SK-N-SH (cell line): Measurements from ENCODE around the gene APBB2. TPM values are rescaled to one million over a fixed set of nuclear protein-coding genes. Genes with fewer than 3 reads are reported as not detected.

Experiments
- CTCF ChIA-PET: fragments of 300-600, 350-600 bp; formaldehyde crosslinking; extraction: SDS; loops from one replicate; lab custom pipeline; 2021; lab: Yijun Ruan, JAX
- POLR2A ChIA-PET: fragments of 350-600 bp; sonication (Branson Sonifier 250); formaldehyde crosslinking; extraction: SDS; loops from one replicate; lab custom pipeline; 2020; ENCODE audit warnings: antibody characterized with exemption, inconsistent platforms; lab: Yijun Ruan, JAX
- DNase-seq: peaks from one replicate; pipeline ENCODE4 v3.0.0; 2012
- H2AFZ ChIP-seq: fragments of 200-600 bp; sonication (generic); 2 replicates; pipeline ENCODE4 v1.8.1; 2016; ENCODE audit warnings: antibody characterized with exemption, mild to moderate bottlenecking, low read depth
- H3F3A ChIP-seq: fragments of 200-600 bp; sonication (generic); replicated peaks from 2 replicates; pipeline ENCODE3; 2016; ENCODE audit warnings: antibody characterized with exemption, mild to moderate bottlenecking; ENCODE audit not compliant: insufficient read depth
- H3K27ac ChIP-seq, 2 experiments: fragments of 200-500 bp in 1 of 2; fragments of 200-600 bp in 1 of 2; sonication (Bioruptor generic) in 1 of 2; sonication (generic), shearing (Covaris generic) in 1 of 2; 2 replicates each; pipeline versions ENCODE4 v1.5.1 to v1.6.1; 2014 to 2016; ENCODE audit warnings: low read depth in 2 of 2, inconsistent platforms in 1 of 2, low read length in 1 of 2, mild to moderate bottlenecking in 1 of 2, mixed read lengths in 1 of 2
- H3K27me3 ChIP-seq: fragments of 200-600 bp; sonication (generic), shearing (Covaris generic); 2 replicates; pipeline ENCODE4 v1.6.1; 2016; ENCODE audit warnings: mixed run types; ENCODE audit not compliant: insufficient read depth
- H3K36me3 ChIP-seq, 2 experiments: fragments of 200-500 bp in 1 of 2; fragments of 200-600 bp in 1 of 2; sonication (Bioruptor generic) in 1 of 2; sonication (generic) in 1 of 2; replicated peaks in 1 of 2; 2 replicates each; pipeline versions ENCODE3 to v1.5.1; 2014 to 2016; ENCODE audit warnings: low read length in 1 of 2, mild to moderate bottlenecking in 1 of 2; ENCODE audit not compliant: insufficient read depth in 2 of 2, control insufficient read depth in 1 of 2
- H3K4me1 ChIP-seq, 2 experiments: fragments of 200-500 bp in 1 of 2; fragments of 200-600 bp in 1 of 2; sonication (Bioruptor generic) in 1 of 2; sonication (generic), shearing (Covaris generic) in 1 of 2; 2 replicates each; pipeline versions ENCODE4 v1.5.1 to v1.6.1; 2014 to 2016; ENCODE audit warnings: low read depth in 1 of 2, low read length in 1 of 2, mixed run types in 1 of 2; ENCODE audit not compliant: insufficient read depth in 2 of 2, control insufficient read depth in 1 of 2
- H3K4me2 ChIP-seq: fragments of 200-600 bp; sonication (generic), shearing (Covaris generic); 2 replicates; pipeline ENCODE4 v1.6.1; 2017; ENCODE audit warnings: mixed run types
- H3K4me3 ChIP-seq, 2 experiments: fragments of 200-500 bp in 1 of 2; fragments of 200-600 bp in 1 of 2; sonication (Bioruptor generic) in 1 of 2; sonication (generic), shearing (Covaris generic) in 1 of 2; 2 replicates each; pipeline versions ENCODE4 v1.5.1 to v1.8.1; 2014 to 2016; ENCODE audit warnings: low read depth in 2 of 2, inconsistent platforms in 1 of 2, low read length in 1 of 2, mild to moderate bottlenecking in 1 of 2, mixed read lengths in 1 of 2, moderate library complexity in 1 of 2
- H3K79me2 ChIP-seq: fragments of 200-600 bp; sonication (generic); 2 replicates; pipeline ENCODE4 v1.8.1; 2017; ENCODE audit warnings: mild to moderate bottlenecking; ENCODE audit not compliant: insufficient read depth
- H3K9ac ChIP-seq: fragments of 200-600 bp; sonication (generic); 2 replicates; pipeline ENCODE4 v1.6.1; 2017; ENCODE audit warnings: mixed run types
- H3K9me2 ChIP-seq: fragments of 200-600 bp; sonication (generic); 2 replicates; pipeline ENCODE4 v1.6.1; 2017; ENCODE audit warnings: mixed run types
- H3K9me3 ChIP-seq: fragments of 200-600 bp; sonication (generic); 2 replicates; pipeline ENCODE4 v1.6.1; 2017; ENCODE audit warnings: mixed run types, mild to moderate bottlenecking, moderate library complexity
- H4K20me1 ChIP-seq: fragments of 200-600 bp; sonication (generic); 2 replicates; pipeline ENCODE4 v1.6.1; 2017; ENCODE audit warnings: mild to moderate bottlenecking, mixed run types; ENCODE audit not compliant: insufficient read depth
- CTCF ChIP-seq: fragments of 200-600 bp; sonication (generic); IDR thresholded peaks from 2 replicates; pipeline ENCODE4 v1.6.1; 2017; ENCODE audit warnings: antibody characterized with exemption, mild to moderate bottlenecking, moderate library complexity
- NFIC ChIP-seq: IDR thresholded peaks from 2 replicates; pipeline ENCODE4 v1.4.0; 2012; ENCODE audit warnings: borderline replicate concordance
- RAD21 ChIP-seq: IDR thresholded peaks from 2 replicates; pipeline ENCODE4 v1.6.1; 2012; ENCODE audit warnings: mild to moderate bottlenecking, low read length
- SIN3A ChIP-seq: IDR thresholded peaks from 2 replicates; pipeline ENCODE4 v1.6.1; 2012; ENCODE audit warnings: low read depth, mild to moderate bottlenecking, low read length, moderate library complexity, borderline replicate concordance
- SMC3 ChIP-seq: IDR thresholded peaks from 2 replicates; pipeline ENCODE4 v1.6.1; 2012; ENCODE audit warnings: low read depth, low read length, improper control_type of control experiment
- TAF1 ChIP-seq: IDR thresholded peaks from 2 replicates; pipeline ENCODE4 v1.6.1; 2012; ENCODE audit warnings: low read depth, mild to moderate bottlenecking, low read length, moderate library complexity, borderline replicate concordance
- USF2 ChIP-seq: fragments of 150-350 bp; IDR thresholded peaks from 2 replicates; pipeline ENCODE4 v1.6.1; 2017; ENCODE audit warnings: antibody characterized with exemption, low read length, low read depth, borderline replicate concordance
- WGBS: methylation state at CpG from one replicate; pipeline ENCODE4 v1.1.6; 2017; ENCODE audit warnings: low lambda C conversion rate; 5-methylcytosine and 5-hydroxymethylcytosine counted together
- polyA plus RNA-seq, 3 experiments: library from polyadenylated mRNA; depleted of rRNA; stranded (reverse); fragments of >200 nt; gene quantifications; 2 replicates each; pipeline ENCODE4 v1.2.3, GENCODE V29; 2012
- TF ChIP-seq, protein P1 (sequence below): IDR thresholded peaks from 2 replicates; pipeline ENCODE4 v1.6.1; 2012; ENCODE audit warnings: mild to moderate bottlenecking, low read depth, low read length, moderate library complexity
- TF ChIP-seq, protein P2 (sequence below): IDR thresholded peaks from 2 replicates; pipeline ENCODE4 v1.4.0; 2012; ENCODE audit warnings: low read depth

The APBB2 gene
- polyA plus RNA-seq, 1 of the 3 experiments (the other 2 are of a cell fraction): 49.8 TPM

GRCh38 chr4:40909363-40909876, 304.9 kb downstream of the APBB2 start (continued):
- TF ChIP-seq TAF1: no peak
- TF ChIP-seq USF2: no peak
- peak; percentile 84 for TF ChIP-seq NFIC
- TF ChIP-seq, protein P1, sequence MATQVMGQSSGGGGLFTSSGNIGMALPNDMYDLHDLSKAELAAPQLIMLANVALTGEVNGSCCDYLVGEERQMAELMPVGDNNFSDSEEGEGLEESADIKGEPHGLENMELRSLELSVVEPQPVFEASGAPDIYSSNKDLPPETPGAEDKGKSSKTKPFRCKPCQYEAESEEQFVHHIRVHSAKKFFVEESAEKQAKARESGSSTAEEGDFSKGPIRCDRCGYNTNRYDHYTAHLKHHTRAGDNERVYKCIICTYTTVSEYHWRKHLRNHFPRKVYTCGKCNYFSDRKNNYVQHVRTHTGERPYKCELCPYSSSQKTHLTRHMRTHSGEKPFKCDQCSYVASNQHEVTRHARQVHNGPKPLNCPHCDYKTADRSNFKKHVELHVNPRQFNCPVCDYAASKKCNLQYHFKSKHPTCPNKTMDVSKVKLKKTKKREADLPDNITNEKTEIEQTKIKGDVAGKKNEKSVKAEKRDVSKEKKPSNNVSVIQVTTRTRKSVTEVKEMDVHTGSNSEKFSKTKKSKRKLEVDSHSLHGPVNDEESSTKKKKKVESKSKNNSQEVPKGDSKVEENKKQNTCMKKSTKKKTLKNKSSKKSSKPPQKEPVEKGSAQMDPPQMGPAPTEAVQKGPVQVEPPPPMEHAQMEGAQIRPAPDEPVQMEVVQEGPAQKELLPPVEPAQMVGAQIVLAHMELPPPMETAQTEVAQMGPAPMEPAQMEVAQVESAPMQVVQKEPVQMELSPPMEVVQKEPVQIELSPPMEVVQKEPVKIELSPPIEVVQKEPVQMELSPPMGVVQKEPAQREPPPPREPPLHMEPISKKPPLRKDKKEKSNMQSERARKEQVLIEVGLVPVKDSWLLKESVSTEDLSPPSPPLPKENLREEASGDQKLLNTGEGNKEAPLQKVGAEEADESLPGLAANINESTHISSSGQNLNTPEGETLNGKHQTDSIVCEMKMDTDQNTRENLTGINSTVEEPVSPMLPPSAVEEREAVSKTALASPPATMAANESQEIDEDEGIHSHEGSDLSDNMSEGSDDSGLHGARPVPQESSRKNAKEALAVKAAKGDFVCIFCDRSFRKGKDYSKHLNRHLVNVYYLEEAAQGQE: no peak
- TF ChIP-seq SIN3A: peak; percentile 77; the same call in 1 of the 2 replicates

DNA sequence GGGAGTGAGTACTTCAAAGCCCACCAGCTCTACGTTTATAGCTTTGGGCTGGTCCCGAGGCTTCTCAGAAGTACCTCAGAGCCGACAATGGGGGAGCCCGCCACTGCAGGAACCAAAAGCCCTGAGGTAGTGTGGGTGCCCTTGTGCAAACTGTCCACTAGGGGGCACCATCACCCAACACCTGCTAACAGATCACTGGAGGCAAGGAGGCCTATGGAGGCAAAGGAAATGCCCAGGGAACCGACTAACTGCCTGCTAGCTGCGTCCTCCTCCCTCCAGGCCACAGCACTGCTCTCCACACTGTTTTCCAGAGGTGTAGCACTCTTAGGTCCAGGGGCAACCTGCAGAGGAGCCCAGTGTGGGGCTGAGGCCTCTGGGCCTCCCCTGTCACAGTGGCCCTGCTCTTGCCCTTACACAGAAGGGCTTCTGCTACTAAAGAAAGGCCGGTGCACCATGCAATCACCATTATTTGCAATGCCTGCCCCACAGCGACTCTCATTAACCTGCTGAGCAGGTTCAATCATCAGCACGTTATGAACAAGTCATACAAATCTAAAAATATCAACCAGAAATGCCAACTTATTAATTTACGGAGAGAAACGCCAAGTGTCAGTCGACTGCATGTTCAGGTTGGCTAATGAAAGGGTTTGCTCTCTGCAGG, 305.5 kb downstream of the APBB2 start:
- Histone ChIP-seq H3K36me3 (peaks cover 0 to 9% of the 10 kb centered on the region in 2 experiments), H3K4me2 (peak overlapping the region; percentile 67), H3K9me3 (no peaks in the 10 kb centered on the region), H3K9me2 (no peaks in the 10 kb centered on the region)
- POLR2A ChIA-PET: interaction anchor here (0.6 kb wide), 1 partner anchor 562 kb away, joined by 4 read pairs; no protein-coding TSS in a partner anchor
- 15% methylated on average over 12 of the region's 12 CpGs for WGBS
- TF ChIP-seq, protein P2, sequence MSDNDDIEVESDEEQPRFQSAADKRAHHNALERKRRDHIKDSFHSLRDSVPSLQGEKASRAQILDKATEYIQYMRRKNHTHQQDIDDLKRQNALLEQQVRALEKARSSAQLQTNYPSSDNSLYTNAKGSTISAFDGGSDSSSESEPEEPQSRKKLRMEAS: 0 out of 2 replicates have a peak, but pooled peaks have one; percentile 46
- TF ChIP-seq SMC3: peak; percentile 76
- TF ChIP-seq, protein P1: no peak
- peak; percentile 96 for TF ChIP-seq CTCF
- TF ChIP-seq SIN3A: no peak
- peak; percentile 80 for TF ChIP-seq RAD21
- TF ChIP-seq, all 33 proteins: peak for 4
- DNase-seq: peak; percentile 77
- no peaks in the 10 kb centered on the region for H3K27me3 ChIP-seq
- peak overlapping the region in 1 of 2 experiments; percentile 43; a peak in 1 of 4 replicates for H3K4me3 ChIP-seq
- CTCF ChIA-PET: interaction anchor here (0.7 to 14.0 kb wide), 19 partner anchors 9 to 348 kb away, joined by 3 to 192 read pairs (median 5); partner anchors contain the start of genes APBB2 and UCHL1
- H3K79me2 ChIP-seq: peaks cover 2% of the 10 kb centered on the region; the same call in 1 of the 2 replicates
- peaks cover 13 to 24% of the 10 kb centered on the region in 2 experiments for H3K4me1 ChIP-seq
- H3K9ac ChIP-seq: no peak overlapping the region; the same call in 1 of the 2 replicates
- H3F3A ChIP-seq: peaks cover 27% of the 10 kb centered on the region
- H2AFZ ChIP-seq: no peak overlapping the region
- 0 out of 2 replicates have a peak, but pooled peaks cover 3% of the 10 kb centered on the region for H4K20me1 ChIP-seq
- H3K27ac ChIP-seq: peak overlapping the region; percentile 83 to 92
